Activated T-helper 17 cell treated with anti-CD3 and anti-CD28 coated beads, Interleukin-2, amount 50 U/mL, for 72 hours (primary cell): ENCODE results near the gene HCFC1R1. TPM values are rescaled to one million over a fixed set of nuclear protein-coding genes. Genes with fewer than 3 reads are reported as not detected.

Experiments used
- ATAC-seq: fragments of 150-1000 bp; cut with Tn5 transposase; replicated peaks from 2 replicates; pipeline ENCODE4 v1.10.0; 2021; ENCODE audit warnings: mild to moderate bottlenecking, moderate library complexity
- H3K27ac Mint-ChIP-seq: one replicate; pipeline ENCODE4 v1.8.0; 2022; ENCODE audit warnings: mixed read lengths
- H3K27me3 Mint-ChIP-seq: one replicate; pipeline ENCODE4 v1.8.0; 2022; ENCODE audit warnings: mixed read lengths
- H3K36me3 Mint-ChIP-seq: one replicate; pipeline ENCODE4 v1.8.0; 2022; ENCODE audit warnings: low read depth, mild to moderate bottlenecking, mixed read lengths
- H3K4me1 Mint-ChIP-seq: one replicate; pipeline ENCODE4 v1.8.0; 2022; ENCODE audit warnings: mixed read lengths
- H3K4me3 Mint-ChIP-seq: one replicate; pipeline ENCODE4 v1.8.0; 2022; ENCODE audit warnings: mild to moderate bottlenecking, mixed read lengths
- H3K9me3 Mint-ChIP-seq: one replicate; pipeline ENCODE4 v1.8.0; 2022; ENCODE audit warnings: mixed read lengths
- total RNA-seq, 2 donors: library from RNA; stranded (reverse); gene quantifications; one replicate each; pipeline ENCODE4 v1.2.3, GENCODE V29; 2022

HCFC1R1 gene
- total RNA-seq, 2 donors from 2014 or later = 28.2 to 46.0 TPM

DNA sequence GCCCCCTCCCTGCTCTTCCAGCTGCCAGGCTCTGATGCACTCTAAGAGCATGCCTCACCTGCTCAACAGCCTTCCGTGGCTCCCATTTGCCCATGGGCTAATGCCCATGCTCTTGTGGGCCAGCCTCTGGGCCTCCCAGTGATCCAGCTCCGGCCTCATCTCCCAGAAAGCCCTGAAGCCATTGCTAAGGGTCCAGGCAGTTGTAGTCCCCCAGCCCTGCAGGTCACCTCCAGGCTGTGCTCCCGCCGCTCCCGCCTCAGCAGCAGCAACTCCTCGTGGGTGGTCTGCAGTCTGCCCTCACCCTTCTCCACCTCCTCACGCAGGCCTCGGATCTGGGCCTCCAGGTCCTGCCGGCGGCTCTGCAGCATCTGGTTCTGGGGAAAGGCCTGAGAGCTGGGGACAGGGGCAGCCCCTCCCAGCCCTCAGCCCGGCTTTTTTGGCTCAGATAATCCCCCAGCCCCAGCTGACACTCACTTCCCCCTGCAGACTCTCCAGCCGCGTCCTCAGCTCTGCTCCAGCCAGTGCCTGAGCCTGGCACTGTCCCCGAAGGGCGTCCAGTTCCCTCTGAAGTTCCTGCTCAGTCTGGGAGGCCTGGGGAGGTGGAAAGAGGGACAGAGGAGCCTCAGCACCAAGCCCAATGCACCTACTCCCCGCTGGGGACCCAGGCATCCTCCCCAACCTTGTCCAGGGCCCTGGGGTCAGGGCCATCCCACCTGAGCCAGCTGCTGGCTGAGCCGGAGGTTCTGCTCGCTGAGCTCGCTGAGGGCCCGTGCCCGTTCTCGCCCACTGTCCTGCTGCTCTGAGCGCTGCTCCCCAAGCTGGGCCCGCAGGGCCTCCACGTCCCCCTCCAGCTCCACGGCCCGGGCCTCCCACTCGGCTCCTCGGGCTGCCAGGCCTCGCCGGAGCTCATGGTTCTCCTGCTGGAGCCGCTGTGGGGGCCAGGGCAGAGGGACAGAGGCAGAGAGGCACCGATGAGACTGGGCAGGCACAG, 6.8 kb upstream of the HCFC1R1 start:
- no peaks in the 10 kb centered on the region for H3K9me3 Mint-ChIP-seq
- H3K4me1 Mint-ChIP-seq = peaks cover 5% of the 10 kb centered on the region
- ATAC-seq = no peak
- H3K4me3 Mint-ChIP-seq = peak overlapping the region; percentile 89
- H3K27ac Mint-ChIP-seq = peak overlapping the region; percentile 84
- peaks cover 48% of the 10 kb centered on the region for H3K36me3 Mint-ChIP-seq
- H3K27me3 Mint-ChIP-seq = peaks cover 31% of the 10 kb centered on the region

GRCh38 chr16:3029491-3030221, 5.9 kb upstream of the HCFC1R1 start:
- H3K27ac Mint-ChIP-seq = peak overlapping the region; percentile 84
- peaks cover 55% of the 10 kb centered on the region for H3K36me3 Mint-ChIP-seq
- no peaks in the 10 kb centered on the region for H3K9me3 Mint-ChIP-seq
- ATAC-seq = peak; percentile 76
- peaks cover 27% of the 10 kb centered on the region for H3K27me3 Mint-ChIP-seq
- peak overlapping the region; percentile 89 for H3K4me3 Mint-ChIP-seq
- H3K4me1 Mint-ChIP-seq = peaks cover 5% of the 10 kb centered on the region

GRCh38 chr16:3028716-3029319, 5.1 kb upstream of the HCFC1R1 start:
- Mint-ChIP-seq H3K4me3 (peak overlapping the region; percentile 89), H3K9me3 (no peaks in the 10 kb centered on the region), H3K27me3 (peaks cover 21% of the 10 kb centered on the region), H3K36me3 (peaks cover 62% of the 10 kb centered on the region), H3K4me1 (peaks cover 10% of the 10 kb centered on the region), H3K27ac (peak overlapping the region; percentile 84)
- ATAC-seq = no peak

DNA sequence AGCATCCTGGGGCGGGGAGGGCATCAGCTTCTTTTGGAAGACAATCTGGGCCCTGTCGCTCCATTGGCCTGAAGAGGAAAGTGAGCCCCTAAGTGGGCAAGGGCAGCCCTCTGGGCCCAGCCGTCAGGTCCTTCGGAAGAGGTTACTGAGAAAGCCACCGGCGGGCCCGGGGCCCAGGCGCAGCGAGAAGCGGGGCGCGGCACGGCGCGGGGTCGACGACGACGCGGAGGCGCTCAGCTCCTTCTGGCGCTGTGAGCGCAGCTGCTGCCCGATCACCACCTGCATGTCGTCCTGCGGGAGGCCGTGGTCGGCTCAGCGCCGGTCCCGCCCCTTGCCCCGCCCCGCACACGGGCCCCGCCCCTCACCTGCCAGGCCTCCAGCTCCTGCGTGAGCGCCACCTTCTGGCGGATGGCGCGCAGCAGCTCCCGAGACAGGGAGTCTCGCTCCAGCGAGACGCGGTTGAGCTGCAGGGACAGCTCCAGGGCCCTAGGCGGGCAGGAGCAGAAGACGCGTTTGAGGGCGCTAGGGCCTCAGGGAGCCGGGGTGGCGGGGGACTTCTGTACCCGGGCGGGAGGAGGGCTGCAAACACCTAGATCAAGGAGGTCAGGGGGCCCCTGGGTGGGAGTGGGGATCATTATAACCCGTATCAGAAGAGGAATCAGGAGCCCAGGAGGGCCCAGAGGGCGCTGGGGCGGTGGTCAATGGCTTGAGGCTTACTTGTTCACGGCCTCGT, 4.4 kb upstream of the HCFC1R1 start:
- Mint-ChIP-seq H3K4me1 (peaks cover 10% of the 10 kb centered on the region), H3K4me3 (peak overlapping the region; percentile 89), H3K27ac (peak overlapping the region; percentile 84), H3K27me3 (peaks cover 15% of the 10 kb centered on the region), H3K36me3 (peaks cover 65% of the 10 kb centered on the region), H3K9me3 (no peaks in the 10 kb centered on the region)
- ATAC-seq = peak; percentile 44

DNA sequence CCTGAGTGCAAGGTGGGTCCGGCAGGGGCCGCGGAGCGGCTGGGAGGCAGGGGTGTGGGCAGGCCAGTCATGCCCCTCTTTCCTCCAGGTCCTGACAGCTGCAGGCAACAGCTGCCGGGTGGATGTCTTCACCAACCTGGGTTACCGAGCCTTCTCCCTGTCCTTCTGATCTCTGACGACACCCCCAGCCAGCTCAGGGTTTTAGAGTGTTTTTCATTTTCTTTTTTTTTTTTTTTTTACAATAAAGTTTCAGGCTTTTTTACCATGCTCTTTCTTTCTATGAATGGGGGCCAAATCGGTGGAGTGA, 3.7 kb upstream of the HCFC1R1 start:
- no peaks in the 10 kb centered on the region for H3K9me3 Mint-ChIP-seq
- H3K27me3 Mint-ChIP-seq = peaks cover 8% of the 10 kb centered on the region
- H3K36me3 Mint-ChIP-seq = peaks cover 73% of the 10 kb centered on the region
- ATAC-seq = no peak
- no peak overlapping the region for H3K27ac Mint-ChIP-seq
- peak overlapping the region; percentile 89 for H3K4me3 Mint-ChIP-seq
- H3K4me1 Mint-ChIP-seq = peaks cover 16% of the 10 kb centered on the region

- peaks cover 22% of the 10 kb centered on the region for H3K4me1 Mint-ChIP-seq
These were observed 3.1 kb upstream of the HCFC1R1 start for GRCh38 chr16:3026609-3027488.

DNA sequence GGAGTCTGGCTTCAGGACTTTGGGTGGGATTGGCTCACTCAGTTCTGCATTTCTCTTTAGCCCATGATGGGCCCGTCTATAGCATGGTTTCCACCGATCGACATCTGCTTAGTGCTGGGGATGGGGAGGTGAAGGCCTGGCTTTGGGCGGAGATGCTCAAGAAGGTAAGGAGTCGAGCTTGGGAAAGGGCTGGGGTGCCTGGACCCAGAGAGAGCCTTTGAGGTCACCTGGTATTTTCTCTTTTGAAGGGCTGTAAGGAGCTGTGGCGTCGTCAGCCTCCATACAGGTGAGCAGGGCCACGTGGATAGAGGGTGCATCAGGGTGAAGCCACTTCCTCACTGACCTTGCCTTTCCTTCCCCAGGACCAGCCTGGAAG, 2.2 kb upstream of the HCFC1R1 start:
- no peak for ATAC-seq
- Mint-ChIP-seq H3K9me3 (no peaks in the 10 kb centered on the region), H3K36me3 (peaks cover 86% of the 10 kb centered on the region), H3K27me3 (peaks cover 5% of the 10 kb centered on the region), H3K4me1 (peaks cover 29% of the 10 kb centered on the region), H3K4me3 (peak overlapping the region; percentile 82), H3K27ac (no peak overlapping the region)

More at GRCh38 chr16:3026609-3027488, 3.1 kb upstream of the HCFC1R1 start:
- H3K27me3 Mint-ChIP-seq = peaks cover 5% of the 10 kb centered on the region
- ATAC-seq = no peak
- H3K9me3 Mint-ChIP-seq = no peaks in the 10 kb centered on the region
- H3K27ac Mint-ChIP-seq = no peak overlapping the region
- peak overlapping the region; percentile 82 for H3K4me3 Mint-ChIP-seq
- H3K36me3 Mint-ChIP-seq = peaks cover 78% of the 10 kb centered on the region

- peaks cover 29% of the 10 kb centered on the region for H3K4me1 Mint-ChIP-seq
- H3K27ac Mint-ChIP-seq = no peak overlapping the region
- ATAC-seq = no peak
- no peaks in the 10 kb centered on the region for H3K9me3 Mint-ChIP-seq
- H3K36me3 Mint-ChIP-seq = peaks cover 86% of the 10 kb centered on the region
- H3K4me3 Mint-ChIP-seq = peak overlapping the region; percentile 82
- peaks cover 5% of the 10 kb centered on the region for H3K27me3 Mint-ChIP-seq
These were observed 1.6 kb upstream of the HCFC1R1 start for GRCh38 chr16:3025032-3026002.

DNA sequence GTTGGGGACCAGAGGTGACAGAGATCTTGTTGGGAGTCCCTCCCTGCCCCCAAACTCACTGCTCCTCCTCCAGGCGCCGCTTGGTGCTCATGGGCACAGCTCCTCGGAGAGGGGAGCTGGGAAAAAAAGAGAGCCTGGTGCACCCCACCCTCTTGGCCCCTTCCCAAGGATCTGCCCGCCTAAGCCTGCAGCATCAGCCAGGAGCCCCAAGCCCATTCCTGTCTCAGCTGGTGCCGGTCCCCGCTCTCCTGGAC, 400 bp downstream of the HCFC1R1 start:
- Mint-ChIP-seq H3K27me3 (no peaks in the 10 kb centered on the region), H3K4me3 (peak overlapping the region; percentile 82), H3K36me3 (peaks cover 66% of the 10 kb centered on the region), H3K4me1 (peaks cover 23% of the 10 kb centered on the region), H3K9me3 (no peaks in the 10 kb centered on the region), H3K27ac (peak overlapping the region; percentile 90)
- no peak for ATAC-seq

DNA sequence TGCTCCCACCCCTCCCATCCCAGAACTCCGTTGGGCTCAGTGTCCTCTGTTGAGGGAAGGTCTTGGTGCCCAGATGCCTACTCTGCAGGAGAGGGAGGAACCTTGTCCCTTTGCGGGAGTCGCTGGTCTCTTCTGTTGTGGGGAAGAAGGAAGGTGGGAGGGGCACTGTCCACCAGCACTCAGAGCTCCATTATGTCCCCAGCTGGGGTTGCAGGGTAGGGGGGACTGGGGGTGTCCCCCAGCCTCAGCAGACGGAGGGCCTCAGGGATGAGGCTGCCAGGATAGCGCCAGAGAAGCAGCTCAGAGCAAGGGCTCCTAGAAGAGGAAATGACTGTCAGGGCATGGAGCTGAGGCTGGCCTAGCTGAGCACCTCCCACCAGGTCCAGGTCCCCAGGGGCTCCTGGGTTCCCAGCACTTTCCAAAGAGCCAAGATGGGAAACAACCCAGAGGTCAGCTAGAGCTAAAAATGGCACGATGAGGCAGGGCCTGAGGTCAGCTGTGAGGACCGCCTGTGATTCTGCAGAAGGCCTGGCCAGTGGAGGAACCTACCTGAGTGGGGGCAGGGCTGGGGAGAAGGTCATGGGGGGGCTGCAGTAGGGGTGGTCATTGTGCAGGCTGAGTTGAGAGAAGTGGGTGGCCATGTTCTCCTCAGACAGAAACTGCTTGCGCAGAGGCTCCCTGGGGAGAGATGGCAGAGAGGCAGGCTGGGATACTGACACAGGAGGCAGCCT, 893 bp downstream of the HCFC1R1 start:
- Mint-ChIP-seq H3K4me1 (peaks cover 23% of the 10 kb centered on the region), H3K9me3 (no peaks in the 10 kb centered on the region), H3K27me3 (no peaks in the 10 kb centered on the region), H3K4me3 (peak overlapping the region; percentile 82), H3K36me3 (peaks cover 61% of the 10 kb centered on the region), H3K27ac (peak overlapping the region; percentile 90)
- no peak for ATAC-seq

GRCh38 chr16:3022208-3022683, 1.5 kb downstream of the HCFC1R1 start:
- Mint-ChIP-seq H3K27me3 (no peaks in the 10 kb centered on the region), H3K4me3 (peak overlapping the region; percentile 82), H3K36me3 (peaks cover 55% of the 10 kb centered on the region), H3K27ac (peak overlapping the region; percentile 90), H3K4me1 (peaks cover 23% of the 10 kb centered on the region), H3K9me3 (no peaks in the 10 kb centered on the region)
- peak; percentile 51 for ATAC-seq
